Left lung (tissue), 10 donors: Measurements from ENCODE around the gene IGSF1. TPM values are rescaled to one million over a fixed set of nuclear protein-coding genes. Genes with fewer than 3 reads are reported as not detected.

Experiments used
- ATAC-seq: fragments of 200-7000 bp; cut with Tn5 transposase; one replicate; pipeline ENCODE4 v1.9.1; 2020; ENCODE audit warnings: moderate library complexity
- DNase-seq, 4 donors: peaks; one replicate each; pipeline ENCODE4 v3.0.0-alpha.2; 2013 to 2020
- H3K27ac ChIP-seq, 2 donors: fragments of 200-600 bp; sonication (generic) in 1 of 2; one replicate each; pipeline versions ENCODE4 v1.5.0 to v1.8.0; 2020 to 2021
- H3K27me3 ChIP-seq, 2 donors: fragments of 200-600 bp; sonication (generic) in 1 of 2; one replicate each; pipeline versions ENCODE4 v1.5.0 to v1.8.0; 2020 to 2021
- H3K36me3 ChIP-seq, 2 donors: fragments of 200-600 bp; sonication (generic) in 1 of 2; one replicate each; pipeline versions ENCODE4 v1.5.0 to v1.8.0; 2020 to 2021
- H3K4me1 ChIP-seq, 2 donors: fragments of 200-600 bp; one replicate each; pipeline ENCODE4 v1.8.0; 2021
- H3K4me3 ChIP-seq, 2 donors: fragments of 200-600 bp; sonication (generic) in 1 of 2; one replicate each; pipeline versions ENCODE4 v1.5.0 to v1.8.0; 2020 to 2021; ENCODE audit warnings: mild to moderate bottlenecking in 1 of 2
- H3K9me3 ChIP-seq, 2 donors: fragments of 200-600 bp; sonication (generic) in 1 of 2; one replicate each; pipeline versions ENCODE4 v1.5.0 to v1.8.0; 2020 to 2021
- intact Hi-C, 2 donors: fragments of 100-400 bp; cut with DNase I; formaldehyde crosslinking; loops; one replicate each; pipeline versions ENCODE4 v1.11.2 to v1.14.2; 2022
- polyA plus RNA-seq, 6 donors: library from polyadenylated mRNA; unstranded; fragments of 120-200 nt; gene quantifications; one replicate each; pipeline ENCODE4 v1.2.1, GENCODE V29; 2013; ENCODE audit not compliant: insufficient read length in 6 of 6
- total RNA-seq, 2 donors: library from RNA; stranded (reverse); fragmentation: NEBNext Ultra II Directional; extraction: Animal tissue kit (Norgen Biotek cat#: 25700); gene quantifications; one replicate each; pipeline ENCODE4 v1.2.1, GENCODE V29; 2021
- TF ChIP-seq, protein P1 (sequence below), 2 donors: fragments of 200-600 bp; sonication (generic) in 1 of 2; IDR thresholded peaks; one replicate each; pipeline versions ENCODE4 v1.5.0 to v1.8.0; 2021; ENCODE audit warnings: antibody characterized with exemption in 2 of 2
- donor health status: DM: no; HTN: yes; CAD: no.
- donor health status: DM: no; HTN: no; CAD: no.

Gene IGSF1
- total and polyA plus RNA-seq, 8 donors, result 12.4 to 21.7 (median 16.0) TPM; not detected in 2

DNA sequence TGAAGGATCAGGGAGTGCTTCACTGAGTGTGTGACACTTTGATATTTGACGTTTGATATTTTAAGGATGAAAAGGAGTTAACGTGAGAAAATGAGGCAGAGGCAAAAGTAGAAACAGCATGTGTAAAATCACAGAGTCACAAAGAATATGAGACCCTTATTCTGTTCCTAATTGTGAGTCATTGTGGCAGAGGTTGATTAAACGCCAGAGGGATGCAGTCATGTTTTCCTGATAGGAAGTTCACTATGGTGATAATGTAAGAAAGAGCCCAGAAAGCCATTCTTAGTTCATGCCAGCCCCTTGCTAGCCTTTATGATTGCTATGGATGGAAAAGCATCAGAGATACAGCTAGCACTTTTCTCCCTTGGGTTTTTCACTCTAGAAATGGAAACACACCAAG is 33.5 kb upstream of the IGSF1 start:
- TF ChIP-seq, protein P1, sequence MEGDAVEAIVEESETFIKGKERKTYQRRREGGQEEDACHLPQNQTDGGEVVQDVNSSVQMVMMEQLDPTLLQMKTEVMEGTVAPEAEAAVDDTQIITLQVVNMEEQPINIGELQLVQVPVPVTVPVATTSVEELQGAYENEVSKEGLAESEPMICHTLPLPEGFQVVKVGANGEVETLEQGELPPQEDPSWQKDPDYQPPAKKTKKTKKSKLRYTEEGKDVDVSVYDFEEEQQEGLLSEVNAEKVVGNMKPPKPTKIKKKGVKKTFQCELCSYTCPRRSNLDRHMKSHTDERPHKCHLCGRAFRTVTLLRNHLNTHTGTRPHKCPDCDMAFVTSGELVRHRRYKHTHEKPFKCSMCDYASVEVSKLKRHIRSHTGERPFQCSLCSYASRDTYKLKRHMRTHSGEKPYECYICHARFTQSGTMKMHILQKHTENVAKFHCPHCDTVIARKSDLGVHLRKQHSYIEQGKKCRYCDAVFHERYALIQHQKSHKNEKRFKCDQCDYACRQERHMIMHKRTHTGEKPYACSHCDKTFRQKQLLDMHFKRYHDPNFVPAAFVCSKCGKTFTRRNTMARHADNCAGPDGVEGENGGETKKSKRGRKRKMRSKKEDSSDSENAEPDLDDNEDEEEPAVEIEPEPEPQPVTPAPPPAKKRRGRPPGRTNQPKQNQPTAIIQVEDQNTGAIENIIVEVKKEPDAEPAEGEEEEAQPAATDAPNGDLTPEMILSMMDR (IDR thresholded peaks at IDR 0.05), result no peak
- Histone ChIP-seq H3K27me3 (peaks cover 0 to 6% of the 10 kb centered on the region in 2 donors), H3K4me1 (no peaks in the 10 kb centered on the region), H3K9me3 (no peaks in the 10 kb centered on the region), H3K4me3 (no peak overlapping the region), H3K27ac (no peak overlapping the region), H3K36me3 (no peaks in the 10 kb centered on the region)
- DNase-seq (no peak), ATAC-seq (no peak)
- intact Hi-C loops, result no loop called here

DNA sequence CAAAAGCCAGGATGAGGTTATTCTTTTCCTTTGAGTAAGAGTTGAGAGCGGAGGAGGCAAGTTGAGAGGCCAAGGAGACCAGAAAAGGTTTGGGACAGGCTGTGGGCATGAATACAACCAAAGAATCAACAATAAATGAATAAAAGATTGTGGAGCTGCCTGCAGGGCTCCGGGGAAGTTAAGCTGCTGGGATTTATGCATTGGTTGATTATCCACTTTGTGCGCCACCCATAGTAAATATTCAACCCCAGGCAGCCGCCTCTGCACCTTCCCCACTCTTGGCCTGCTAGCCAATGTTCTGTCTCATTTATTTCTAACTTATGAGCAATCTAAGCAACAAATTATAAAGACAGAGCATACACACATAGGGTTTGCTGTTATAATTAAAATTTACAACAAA is 28.2 kb upstream of the IGSF1 start:
- intact Hi-C loops, result no loop called here
- TF ChIP-seq, protein P1 (IDR thresholded peaks at IDR 0.05), result no peak
- H3K9me3 ChIP-seq, result no peaks in the 10 kb centered on the region
- H3K36me3 ChIP-seq, result no peaks in the 10 kb centered on the region
- H3K4me1 ChIP-seq, result no peaks in the 10 kb centered on the region
- H3K27me3 ChIP-seq, result peaks cover 0 to 6% of the 10 kb centered on the region in 2 donors
- DNase-seq (no peak), ATAC-seq (no peak)
- no peak overlapping the region for H3K4me3 ChIP-seq
- no peak overlapping the region for H3K27ac ChIP-seq

DNA sequence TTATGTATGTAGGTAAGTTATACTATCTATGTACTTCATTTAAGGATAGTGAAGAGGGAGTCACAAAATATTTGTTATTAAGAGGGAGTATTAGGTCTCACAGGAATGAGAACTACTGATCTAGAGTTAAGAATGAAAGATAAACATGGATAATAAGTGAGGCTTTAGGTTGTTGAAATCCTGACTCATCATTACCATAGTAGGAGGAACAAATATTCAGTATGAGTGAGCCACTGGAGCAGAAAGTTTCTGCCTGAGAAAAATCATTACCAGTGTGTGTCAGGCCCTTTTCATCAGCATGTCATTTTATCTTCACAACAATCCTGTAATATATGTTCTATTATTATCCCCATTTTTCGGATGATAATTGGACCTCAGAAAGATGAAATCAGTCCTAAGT is 27.2 kb upstream of the IGSF1 start:
- Histone ChIP-seq H3K27me3 (peaks cover 0 to 6% of the 10 kb centered on the region in 2 donors), H3K27ac (no peak overlapping the region), H3K36me3 (no peaks in the 10 kb centered on the region), H3K4me3 (no peak overlapping the region), H3K4me1 (no peaks in the 10 kb centered on the region), H3K9me3 (no peaks in the 10 kb centered on the region)
- no peak for DNase-seq
- intact Hi-C loops, result no loop called here
- ATAC-seq, result no peak
- TF ChIP-seq, protein P1 (IDR thresholded peaks at IDR 0.05), result no peak

DNA sequence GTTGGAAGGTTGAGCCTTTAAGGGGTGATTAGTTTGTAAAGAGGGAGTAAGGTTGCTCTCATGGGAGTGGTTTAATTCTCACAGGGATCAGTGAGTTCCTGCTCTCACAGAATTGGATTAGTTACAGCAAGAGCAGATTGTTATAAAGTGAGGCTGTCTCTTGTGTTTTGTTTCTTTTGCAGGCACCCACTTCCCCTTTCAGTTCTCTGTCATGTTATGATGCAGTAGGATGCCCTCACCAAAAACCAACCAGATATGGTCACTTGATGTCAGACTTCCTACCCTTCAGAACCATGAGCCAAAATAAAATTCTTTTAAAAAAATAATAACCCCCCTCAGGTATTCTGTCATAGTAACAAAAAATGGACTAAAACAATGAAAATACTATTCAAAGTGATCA is 19.9 kb upstream of the IGSF1 start:
- no peaks in the 10 kb centered on the region for H3K9me3 ChIP-seq
- ATAC-seq (no peak), DNase-seq (no peak)
- H3K27ac ChIP-seq, result no peak overlapping the region
- H3K4me3 ChIP-seq, result no peak overlapping the region
- H3K36me3 ChIP-seq, result no peaks in the 10 kb centered on the region
- no peaks in the 10 kb centered on the region for H3K4me1 ChIP-seq
- intact Hi-C loops, result no loop called here
- TF ChIP-seq, protein P1 (IDR thresholded peaks at IDR 0.05), result no peak
- H3K27me3 ChIP-seq, result no peaks in the 10 kb centered on the region

DNA sequence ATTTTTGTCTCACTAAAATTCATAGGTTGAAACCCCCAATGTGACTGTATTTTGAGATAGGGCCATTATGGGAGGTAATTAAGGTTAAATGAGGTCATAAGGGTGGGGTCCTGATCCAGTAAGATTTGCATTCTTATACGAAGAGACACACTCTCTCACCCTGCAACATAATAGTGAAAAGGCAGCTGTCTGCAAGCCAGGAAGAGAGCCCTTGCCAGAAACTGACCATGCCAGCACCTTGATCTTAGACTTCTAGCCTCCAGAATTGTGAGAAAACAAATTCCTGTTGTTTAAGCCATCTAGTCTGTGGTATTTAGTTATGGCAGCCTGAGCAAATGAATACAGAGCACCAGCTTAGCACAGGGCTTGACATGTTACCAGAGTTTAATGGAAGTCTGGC is 17.5 kb upstream of the IGSF1 start:
- TF ChIP-seq, protein P1 (IDR thresholded peaks at IDR 0.05), result no peak
- Histone ChIP-seq H3K27me3 (peaks cover 0 to 4% of the 10 kb centered on the region in 2 donors), H3K27ac (no peak overlapping the region), H3K4me1 (no peaks in the 10 kb centered on the region), H3K4me3 (no peak overlapping the region), H3K36me3 (no peaks in the 10 kb centered on the region), H3K9me3 (no peaks in the 10 kb centered on the region)
- DNase-seq (no peak), ATAC-seq (no peak)
- intact Hi-C loops, result no loop called here
